Measurements from ENCODE around the gene FRK.

Gene FRK

GRCh38 chr6:116035616-116036015, 25.1 kb downstream of the FRK start:
- DNase-seq (ENCODE audit: low read depth) = no peak

- no peak for DNase-seq (ENCODE audit: low read depth)
Observed at GRCh38 chr6:116034327-116034726, 26.4 kb downstream of the FRK start.

DNA sequence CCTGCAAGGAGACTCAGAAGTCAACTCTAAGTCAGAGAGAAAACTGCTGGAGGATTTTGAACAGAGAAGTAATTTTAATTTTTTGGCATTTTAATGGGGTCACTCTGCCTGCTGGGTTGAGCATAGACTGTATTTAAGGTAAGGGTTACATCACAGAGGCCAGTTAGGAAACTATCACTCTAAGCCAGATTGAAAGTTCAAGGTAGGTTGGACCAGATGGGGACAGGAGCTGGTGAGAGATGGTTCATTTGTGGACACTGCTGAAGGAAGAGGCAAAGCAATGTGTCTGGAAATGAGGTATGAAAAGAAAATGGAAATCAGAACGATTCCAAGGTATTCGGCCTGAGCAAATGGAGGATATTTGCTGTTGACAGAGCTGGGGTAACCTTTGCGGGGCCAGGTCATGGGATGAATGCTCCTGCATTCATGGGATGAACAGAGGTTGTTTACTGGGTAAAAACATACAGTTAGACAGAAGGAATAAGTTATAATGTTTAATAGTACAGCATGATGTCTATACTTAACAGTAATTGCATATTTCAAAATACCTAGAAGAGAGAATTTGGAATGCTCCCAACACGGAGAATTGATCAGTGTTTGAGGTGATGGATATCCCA, 26.9 kb downstream of the FRK start:
- DNase-seq (ENCODE audit: low read depth) = no peak

- no peak for DNase-seq (ENCODE audit: low read depth)
Observed at GRCh38 chr6:116030770-116031169, 29.9 kb downstream of the FRK start.

- no peak for DNase-seq (ENCODE audit: low read depth)
Observed at GRCh38 chr6:116029535-116029934, 31.2 kb downstream of the FRK start.

DNA sequence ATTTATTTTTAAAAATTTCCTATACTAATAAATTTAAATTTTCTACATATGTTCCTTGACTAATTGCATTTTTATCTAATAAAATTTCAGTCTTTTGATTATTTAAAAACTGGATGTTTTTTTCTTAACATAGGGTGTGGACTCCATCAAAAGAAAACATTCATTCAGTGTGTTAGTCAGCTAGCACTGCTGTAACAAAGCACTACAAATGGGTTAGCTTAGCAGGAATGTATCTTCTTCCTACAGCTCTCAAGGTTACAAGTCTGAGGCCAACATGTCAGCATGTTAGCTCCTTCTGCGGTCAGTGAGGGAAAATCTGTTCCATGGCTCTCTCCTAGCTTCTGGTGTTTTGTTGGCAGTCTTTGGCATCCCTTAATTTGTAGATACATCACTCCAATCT, 32.5 kb downstream of the FRK start:
- no peak for DNase-seq (ENCODE audit: low read depth)

- no peak for DNase-seq (ENCODE audit: low read depth)
Observed at GRCh38 chr6:116027801-116028200, 32.9 kb downstream of the FRK start.

DNA sequence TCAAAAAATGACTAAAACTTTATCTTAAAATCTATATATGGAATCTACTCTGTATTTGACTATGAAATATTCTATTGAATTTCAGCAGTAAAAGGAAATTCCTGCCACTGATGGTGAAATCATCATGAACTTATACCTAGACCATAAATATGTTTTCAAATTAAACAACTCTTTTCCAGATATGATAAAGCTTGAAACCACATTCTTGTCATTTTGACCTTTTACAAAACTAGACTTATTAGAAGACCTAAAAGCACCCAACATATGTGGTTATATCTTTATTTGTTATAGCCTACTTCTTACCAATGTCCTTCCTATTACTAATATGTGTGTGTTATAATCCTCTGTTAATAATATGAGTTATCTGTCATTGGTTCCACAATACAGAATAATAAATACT, 35.3 kb downstream of the FRK start:
- no peak for DNase-seq (ENCODE audit: low read depth)

- DNase-seq (ENCODE audit: low read depth) = no peak
Observed at GRCh38 chr6:116022841-116023445, 37.7 kb downstream of the FRK start.

- no peak for DNase-seq (ENCODE audit: low read depth)
Observed at GRCh38 chr6:116020738-116021137, 40.0 kb downstream of the FRK start.

DNA sequence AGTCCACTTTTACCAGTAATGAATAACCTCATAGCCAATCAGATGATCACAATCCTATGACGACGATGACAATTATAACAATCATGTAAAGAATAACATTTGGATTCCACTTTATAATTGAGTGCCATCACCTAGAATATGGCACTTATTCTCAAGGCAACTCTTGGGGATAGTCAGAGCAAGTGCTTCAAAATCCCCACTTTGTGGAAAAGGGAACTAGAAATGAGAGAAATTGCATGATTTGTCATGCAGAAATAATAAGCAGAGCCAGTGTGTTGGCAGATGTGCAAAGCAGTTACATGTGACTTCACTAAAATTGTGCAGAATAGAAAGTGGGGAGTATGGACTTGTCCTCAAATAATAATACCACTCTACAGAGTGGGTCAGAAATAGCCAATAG, 41.3 kb downstream of the FRK start:
- DNase-seq (ENCODE audit: low read depth) = no peak

GRCh38 chr6:116018976-116019375, 41.7 kb downstream of the FRK start:
- DNase-seq (ENCODE audit: low read depth) = no peak

DNA sequence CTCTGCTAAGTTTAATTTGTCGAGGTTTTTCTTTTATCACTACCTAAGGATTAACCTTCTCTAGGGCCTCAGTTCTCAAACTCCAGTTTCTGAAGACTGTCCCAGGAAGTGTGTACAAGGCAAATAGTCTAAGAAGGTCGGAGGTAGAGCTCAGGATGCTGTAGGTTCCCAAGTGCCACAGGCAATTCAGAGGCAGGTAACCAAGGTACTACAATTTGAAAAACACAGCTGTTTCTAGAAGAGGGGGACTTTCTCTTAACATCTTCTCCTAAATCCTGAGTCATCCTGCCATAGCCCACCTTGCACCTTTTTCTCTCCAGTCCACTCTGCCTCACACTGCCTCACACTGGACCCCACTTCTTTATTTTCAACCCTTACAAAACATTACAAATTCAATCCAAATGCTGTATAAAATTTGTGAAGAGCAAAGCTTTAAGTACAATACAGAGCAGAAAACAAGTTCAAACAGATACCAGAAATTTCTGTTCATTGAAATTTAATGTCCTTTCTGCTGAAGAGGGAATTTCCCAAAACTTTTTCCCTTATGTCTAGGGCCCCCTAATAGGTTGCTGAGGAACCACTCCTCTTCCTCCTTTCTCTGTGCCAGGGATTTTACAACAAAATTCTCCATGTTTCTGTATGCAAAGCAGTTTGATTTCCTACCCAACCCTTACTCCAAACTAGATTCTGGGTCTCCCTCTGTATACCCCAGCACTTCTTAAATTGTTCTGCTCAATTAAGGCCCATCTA, 43.0 kb downstream of the FRK start:
- DNase-seq (ENCODE audit: low read depth) = no peak

DNA sequence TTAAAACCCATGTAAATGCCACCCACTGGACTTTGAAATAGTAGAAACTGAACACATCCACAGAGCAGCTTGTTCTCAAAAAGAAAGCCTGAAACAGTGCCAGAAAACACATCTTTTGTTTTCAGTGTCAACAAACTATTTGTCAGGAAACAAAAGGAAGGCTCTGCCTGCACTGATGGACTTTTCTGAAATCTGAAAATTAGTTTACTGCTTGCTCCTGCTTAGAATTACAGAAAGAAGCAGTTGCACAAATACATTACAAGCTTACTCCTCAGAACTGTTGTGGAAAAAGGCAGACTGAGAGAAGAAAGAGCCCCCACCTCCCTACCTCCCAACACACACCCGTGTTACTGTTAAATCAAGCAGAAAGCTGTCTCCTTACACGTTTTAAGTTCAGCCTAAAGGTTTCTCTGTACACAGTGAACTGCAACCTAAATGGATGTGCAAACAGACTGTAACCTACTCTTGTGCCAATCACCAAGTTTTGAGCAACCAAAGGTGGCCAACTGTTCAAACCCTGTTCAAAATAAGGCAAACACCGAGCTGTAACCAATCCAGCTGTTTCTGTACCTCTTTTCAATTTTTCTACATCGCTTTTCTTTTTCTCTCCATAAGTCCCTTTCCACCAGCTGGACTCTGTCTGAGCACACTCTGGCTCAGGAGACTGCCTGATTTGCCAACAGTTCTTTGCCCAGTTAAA, 43.7 kb downstream of the FRK start:
- DNase-seq (ENCODE audit: low read depth) = no peak

GRCh38 chr6:116015983-116016382, 44.7 kb downstream of the FRK start:
- DNase-seq (ENCODE audit: low read depth) = no peak

DNA sequence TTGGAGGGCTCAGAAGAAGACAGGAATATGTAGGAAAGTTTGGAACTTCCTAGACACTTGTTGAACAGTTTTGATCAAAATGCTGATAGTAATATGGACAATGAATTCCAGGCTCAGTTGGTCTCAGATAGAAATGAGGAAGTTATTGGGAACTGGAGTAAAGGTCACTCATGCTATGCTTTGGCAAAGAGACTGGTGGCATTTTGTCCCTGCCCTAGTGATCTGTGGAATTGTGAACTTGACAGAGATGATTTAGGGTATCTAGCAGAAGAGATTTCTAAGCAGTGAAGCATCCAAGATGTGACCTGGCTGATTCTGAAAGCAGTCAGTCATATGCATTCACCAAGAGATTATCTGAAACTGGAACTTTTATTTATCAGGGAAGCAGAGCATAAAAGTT, 45.1 kb downstream of the FRK start:
- no peak for DNase-seq (ENCODE audit: low read depth)

GRCh38 chr6:116012951-116013350, 47.7 kb downstream of the FRK start:
- DNase-seq (ENCODE audit: low read depth) = no peak

DNA sequence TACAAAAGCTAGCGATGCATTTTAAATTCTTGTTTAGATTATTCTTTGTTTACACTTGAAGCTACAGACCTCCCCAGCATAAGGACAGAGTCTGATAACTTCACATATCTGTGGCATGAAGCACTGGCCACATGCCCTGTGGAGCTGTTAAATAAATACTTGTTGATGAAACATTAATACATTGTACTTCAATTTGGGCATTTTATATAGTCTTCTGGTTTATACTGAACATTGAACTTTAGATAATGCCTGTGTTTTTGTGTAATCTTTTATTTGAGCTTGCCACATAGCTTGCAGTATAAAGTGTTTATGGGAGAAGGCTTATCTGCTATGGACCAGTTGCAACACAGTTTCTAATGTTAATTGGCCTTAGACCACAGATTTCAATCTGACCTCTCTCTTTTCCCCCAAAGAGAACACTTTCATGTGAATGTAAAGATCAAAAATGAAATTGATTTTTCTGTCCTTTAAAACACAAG, 48.2 kb downstream of the FRK start:
- no peak for DNase-seq (ENCODE audit: low read depth)

DNA sequence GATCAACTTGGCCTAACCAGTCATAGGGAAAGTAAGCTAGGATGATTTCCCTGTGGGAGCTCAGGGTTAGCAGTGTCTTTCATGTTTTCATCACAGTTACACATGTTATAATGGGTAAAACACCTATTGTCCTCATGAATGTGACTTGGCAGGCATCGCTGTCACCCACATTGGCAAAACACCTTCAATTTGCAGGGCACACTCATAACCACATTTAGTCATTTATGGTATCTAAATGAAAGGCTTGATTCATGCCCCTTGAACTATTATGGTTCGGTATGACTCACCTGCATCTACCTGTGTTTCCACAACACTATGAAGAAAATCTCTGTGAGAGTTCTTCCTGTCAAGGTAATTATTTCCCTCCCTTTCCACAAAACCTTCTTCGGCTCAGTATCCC, 49.2 kb downstream of the FRK start:
- no peak for DNase-seq (ENCODE audit: low read depth)

GRCh38 chr6:116010790-116011401, 49.8 kb downstream of the FRK start:
- DNase-seq (ENCODE audit: low read depth) = no peak

DNA sequence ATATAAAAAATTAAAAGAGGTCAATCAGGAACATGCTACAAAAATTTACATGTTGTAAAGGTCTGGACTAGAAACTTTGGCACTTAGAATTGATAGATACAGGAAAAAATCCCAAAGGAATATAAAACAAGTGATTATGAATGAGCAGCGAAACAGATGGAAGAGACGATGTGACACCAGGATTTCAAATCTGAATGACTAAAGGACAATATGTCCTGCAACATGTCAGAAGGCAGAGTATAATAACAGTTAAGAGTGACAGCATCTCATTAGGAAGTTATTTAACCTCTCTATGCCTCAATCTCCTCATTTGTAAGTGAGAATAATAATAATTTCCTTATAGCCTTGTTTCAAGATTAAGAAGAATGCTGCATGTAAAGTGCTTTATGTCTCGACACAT, 50.3 kb downstream of the FRK start:
- DNase-seq (ENCODE audit: low read depth) = no peak

- no peak for DNase-seq (ENCODE audit: low read depth)
Observed at GRCh38 chr6:116008470-116009243, 52.0 kb downstream of the FRK start.

All from T-helper 22 cell (primary cell).